ENCODE results near the gene STX10.

GRCh38 chr19:13171146-13171545, 21.0 kb upstream of the STX10 start:
- TF ChIP-seq CTCF (IDR thresholded peaks at IDR 0.05) (no peak), POLR2A (IDR thresholded peaks at IDR 0.05) (no peak)

Measured in adrenal gland (tissue), 5 donors.